LNCaP clone FGC (cell line): Measurements from ENCODE around the gene LRP3.
A peak's percentile ranks its signal among the peaks of the same experiment; 100 is the strongest.

Experiments
- DNase-seq: peaks from one replicate; pipeline ENCODE4 v3.0.0-alpha.2; 2011; ENCODE audit warnings: low read depth
- H3K4me3 ChIP-seq: 2 replicates; pipeline ENCODE4 v1.5.1; 2011; ENCODE audit warnings: mild to moderate bottlenecking, low read depth, low read length, control low read depth
- CTCF ChIP-seq: IDR thresholded peaks from 2 replicates; pipeline ENCODE4 v1.5.1; 2012; ENCODE audit warnings: mild to moderate bottlenecking; ENCODE audit not compliant: control insufficient read depth, insufficient read depth; ENCODE audit errors: extremely low read depth

Gene LRP3

DNA sequence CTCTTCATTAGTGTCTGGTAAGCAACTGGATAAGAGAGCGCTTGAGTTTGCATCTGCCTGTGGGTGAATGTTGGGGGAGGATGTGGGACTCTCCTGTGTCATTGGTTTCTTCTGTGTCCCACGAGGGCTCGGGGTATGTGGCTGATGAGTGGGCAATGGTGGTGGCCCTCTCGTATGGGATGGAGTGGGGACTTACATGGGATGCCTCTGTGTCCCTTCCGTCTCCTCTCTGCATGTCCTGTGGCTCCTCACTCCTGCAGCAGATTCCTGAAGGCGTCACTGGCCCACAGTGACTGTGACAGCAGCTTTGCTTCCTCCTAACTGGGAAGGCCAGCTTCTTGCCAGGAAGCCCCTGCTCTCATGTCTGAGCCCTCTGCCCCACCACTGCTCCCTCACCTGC, 2.6 kb upstream of the LRP3 start:
- no peak overlapping the region for H3K4me3 ChIP-seq
- TF ChIP-seq CTCF: no peak
- no peak for DNase-seq

- no peak for TF ChIP-seq CTCF
- DNase-seq: no peak
- H3K4me3 ChIP-seq: no peak overlapping the region
Measured at GRCh38 chr19:33192010-33192409, 2.1 kb upstream of the LRP3 start.

DNA sequence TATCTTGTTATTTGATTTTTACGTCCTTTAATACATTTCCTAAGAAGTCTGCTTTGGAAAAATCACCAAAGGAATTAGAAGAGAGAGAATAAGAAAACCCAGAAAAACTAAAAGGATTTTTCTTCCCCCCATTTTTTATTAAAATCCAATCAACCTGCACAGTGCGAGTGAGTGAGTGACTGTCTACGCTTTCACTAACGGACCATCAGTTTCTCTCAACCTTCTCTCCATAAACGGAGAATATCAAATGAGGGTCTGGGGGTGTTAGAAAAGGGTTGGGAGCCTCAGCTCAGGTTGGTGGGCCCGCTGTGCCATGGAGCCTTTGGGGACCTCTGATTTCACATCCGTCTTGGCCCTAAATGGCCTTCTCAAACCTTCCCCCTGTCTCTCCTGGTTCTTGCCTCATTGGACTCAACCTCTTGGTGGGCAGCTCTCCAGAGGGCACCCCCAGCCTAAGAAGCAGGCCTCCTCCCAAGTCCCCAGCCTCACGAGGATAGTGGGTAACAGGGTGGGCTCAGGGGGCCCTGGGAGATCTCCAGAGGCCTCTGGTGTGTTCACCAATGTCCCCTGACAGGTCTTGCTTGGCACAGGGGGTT, 763 bp upstream of the LRP3 start:
- peak overlapping the region; percentile 41 for H3K4me3 ChIP-seq
- no peak for TF ChIP-seq CTCF
- no peak for DNase-seq

- peak overlapping the region; percentile 72 for H3K4me3 ChIP-seq
- no peak for TF ChIP-seq CTCF
- DNase-seq: no peak
Measured at GRCh38 chr19:33194532-33194885, 379 bp downstream of the LRP3 start.

DNA sequence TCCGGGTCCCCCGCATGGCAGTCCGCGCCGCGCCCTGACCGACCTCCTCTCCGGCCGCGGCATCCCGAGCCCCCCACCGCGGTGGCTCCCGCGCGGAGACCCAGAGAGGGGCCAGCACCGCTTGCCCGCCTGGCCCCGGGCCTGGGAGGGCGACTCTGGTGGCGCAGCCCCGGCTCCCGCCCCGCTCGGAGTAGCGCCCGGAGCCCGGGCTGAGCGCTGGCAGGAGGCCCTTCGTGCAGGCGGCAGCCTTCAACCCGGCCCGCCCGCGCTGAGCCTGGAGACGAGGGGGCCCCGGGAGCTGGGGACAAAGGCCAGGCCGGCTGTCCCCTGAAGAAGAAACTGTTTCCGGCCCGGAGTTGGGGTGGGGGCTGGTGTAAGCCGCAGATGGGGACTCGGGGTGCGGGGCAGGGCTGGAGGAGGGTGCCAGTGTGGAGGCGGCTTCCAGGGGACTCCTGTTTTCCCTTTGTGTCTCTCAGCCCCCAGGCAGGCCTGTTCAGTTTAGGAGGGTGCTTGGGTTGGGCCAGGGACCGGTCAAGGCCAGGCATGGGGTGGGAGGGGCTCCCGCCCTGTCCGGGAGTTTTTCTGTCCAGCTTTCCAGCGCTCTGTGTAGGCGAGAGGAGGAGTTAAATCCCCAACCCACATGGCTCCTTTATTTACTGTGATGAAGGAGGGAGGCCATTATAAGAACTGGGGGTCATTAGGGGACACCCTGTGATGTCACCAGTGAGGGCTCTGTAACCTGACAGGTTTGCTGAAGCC, 935 bp downstream of the LRP3 start:
- peak overlapping the region; percentile 72 for H3K4me3 ChIP-seq
- DNase-seq: no peak
- TF ChIP-seq CTCF: no peak

DNA sequence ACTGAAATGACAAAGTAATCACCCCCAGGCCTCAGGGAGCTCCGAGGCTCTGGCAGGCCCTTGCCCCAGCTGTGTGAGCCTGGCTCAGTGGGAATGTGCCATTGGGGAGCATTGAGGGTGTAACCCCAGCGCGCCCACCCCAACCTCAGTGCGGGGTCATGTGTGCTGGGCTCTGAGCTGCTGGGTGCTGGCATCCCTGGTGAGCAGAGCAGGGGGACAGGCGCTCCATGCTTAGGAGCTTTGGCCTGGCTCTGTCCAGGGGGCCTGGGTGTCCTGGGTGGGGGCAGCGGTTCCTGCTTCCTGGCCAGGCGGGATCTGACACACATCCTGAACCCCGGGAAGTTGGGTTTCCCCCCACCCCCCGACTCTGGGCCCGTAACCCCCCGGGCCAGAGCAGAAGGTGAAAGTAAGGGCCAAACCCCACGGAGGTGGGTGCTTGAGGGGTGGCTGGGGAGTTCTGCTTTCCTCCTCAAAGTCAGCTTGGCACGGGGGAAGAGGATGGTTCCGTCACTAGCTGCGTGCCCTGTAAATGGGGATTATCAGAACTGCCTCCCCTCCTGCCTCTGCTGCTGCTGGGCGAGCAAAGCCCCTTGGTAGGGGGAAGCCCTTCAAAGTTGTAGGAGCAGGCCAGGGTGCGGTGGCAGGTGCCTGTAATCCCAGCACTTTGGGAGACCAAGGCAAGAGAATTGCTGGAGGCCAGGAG, 1.7 kb downstream of the LRP3 start:
- DNase-seq: no peak
- no peak for TF ChIP-seq CTCF
- H3K4me3 ChIP-seq: peak overlapping the region; percentile 72
